GM21367 (cell line): Measurements from ENCODE around the gene SSTR3.
A peak's percentile ranks its signal among the peaks of the same experiment; 100 is the strongest.

ENCODE experiments used
- ATAC-seq: cut with Tn5 transposase; IDR thresholded peaks from one replicate; pipeline ENCODE4 v1.9.1; 2021; ENCODE audit not compliant: unreplicated experiment

The SSTR3 gene

DNA sequence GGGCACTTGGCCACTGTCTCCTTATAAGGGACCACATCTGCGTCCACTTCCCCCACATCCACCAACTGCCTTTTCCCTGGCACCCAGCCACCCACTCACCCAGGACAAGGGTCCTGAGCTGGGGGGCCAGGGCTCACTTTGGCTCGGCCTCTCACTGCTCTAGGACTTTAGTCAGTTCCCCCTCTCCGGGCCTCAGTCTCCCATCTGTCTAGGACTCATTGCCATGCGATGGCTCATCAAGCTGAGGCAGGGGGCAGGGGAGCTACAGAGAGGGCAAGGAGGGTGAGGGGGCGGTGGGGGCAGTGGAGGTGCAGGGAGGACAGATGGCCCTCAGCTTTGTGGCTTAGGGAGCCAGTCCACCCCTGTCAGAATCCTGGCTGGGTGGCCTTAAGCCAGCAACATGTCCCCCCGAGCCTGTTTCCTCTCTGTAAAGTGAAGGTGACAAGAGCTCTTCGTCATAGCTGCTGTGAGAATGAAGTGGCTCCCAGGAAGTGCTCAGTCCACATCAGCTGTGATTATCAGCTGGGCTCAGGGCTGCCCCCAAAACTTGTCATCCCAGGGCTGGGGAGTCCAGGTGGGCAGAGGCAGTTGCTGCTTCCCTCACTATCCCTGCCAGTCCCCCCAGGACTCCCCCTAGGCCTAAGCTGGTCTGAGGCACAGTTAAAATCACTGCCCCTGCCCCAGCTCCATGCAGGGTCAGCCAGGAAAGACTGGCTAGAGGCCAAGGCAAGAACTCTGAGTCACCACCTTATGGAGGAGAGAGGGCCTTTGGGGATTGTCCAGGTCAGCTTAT is 16.9 kb upstream of the SSTR3 start:
- no peak for ATAC-seq

DNA sequence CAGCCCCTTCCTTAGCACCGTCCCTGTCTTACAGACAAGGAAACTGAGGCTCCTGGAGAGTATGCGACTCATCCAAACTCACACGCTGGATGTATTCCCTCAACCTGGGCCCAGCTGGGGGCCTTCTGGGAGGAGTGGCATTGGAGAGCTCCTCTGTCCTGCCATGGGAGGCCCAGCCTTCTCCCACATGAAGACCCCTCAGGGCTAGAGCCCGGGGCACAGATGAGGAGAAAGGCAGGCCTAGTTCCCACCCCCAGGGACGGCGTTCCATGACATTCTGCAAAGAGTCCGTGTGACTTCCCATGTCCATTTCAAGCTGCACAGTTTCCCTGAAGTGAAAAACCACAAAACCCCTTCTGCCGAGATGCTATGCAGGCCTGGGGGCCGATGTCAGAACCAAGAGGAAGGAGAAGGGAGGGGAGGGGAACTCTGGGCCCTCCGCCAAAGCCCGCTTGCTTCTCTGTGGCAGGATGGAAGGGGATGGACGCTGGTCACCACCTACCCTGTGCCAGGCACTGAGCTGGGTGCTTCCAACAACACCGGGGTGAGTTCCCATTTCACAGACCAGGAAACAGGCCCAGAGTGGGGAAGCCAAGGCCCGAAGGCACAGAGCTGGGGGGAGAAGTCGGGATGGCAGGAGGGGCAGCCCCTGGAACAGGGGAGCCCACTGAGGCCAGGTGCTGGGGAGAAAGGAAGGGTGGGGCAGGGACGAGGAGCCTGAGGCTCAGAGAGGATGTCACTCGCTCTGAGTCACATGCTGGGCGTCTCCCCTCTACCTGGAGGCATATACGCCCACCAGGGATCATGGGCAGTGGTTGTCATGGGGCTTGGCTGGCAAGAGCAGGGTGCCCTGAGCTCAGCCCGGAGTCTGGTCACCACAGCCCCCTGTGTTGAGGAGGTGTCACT is 16.1 kb upstream of the SSTR3 start:
- no peak for ATAC-seq

DNA sequence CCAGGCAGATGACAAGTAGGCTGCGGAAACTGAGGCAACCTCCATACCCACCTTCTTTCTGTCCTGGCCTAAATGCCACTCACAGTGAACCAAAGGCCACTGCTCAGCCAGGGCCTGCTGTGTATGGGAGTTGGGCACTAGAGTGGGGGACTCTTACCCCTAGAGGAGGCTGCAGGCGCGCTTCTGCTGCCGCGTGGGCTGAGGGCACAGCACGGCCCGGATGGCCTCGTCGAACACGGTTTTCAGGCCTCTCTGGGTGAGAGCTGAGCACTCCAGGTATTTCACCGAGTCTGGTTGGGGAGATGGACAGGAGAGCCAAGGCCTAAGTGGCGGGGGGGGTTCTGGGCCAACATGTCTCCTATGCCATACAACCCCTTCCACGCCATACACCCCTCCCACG is 14.2 kb upstream of the SSTR3 start:
- no peak for ATAC-seq

DNA sequence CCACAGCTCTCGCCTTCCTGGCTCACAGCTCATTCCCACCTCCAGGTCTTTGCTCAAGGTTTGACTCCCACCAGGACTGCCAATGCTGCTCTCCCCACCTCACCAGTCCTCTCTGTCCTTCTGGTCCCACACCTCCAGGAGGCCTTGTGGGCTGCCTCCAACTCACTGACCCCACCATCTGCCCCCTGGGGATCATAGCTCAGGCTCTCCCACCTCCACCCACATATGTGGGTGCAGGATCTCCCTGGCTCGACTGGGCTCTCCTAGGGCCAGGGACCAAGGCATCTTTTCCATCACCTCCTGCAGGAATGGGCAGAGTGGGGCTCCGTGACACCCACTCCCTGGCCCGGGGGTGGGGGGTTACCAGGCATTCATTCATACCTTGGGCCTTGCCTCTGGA is 13.8 kb upstream of the SSTR3 start:
- ATAC-seq, result no peak

DNA sequence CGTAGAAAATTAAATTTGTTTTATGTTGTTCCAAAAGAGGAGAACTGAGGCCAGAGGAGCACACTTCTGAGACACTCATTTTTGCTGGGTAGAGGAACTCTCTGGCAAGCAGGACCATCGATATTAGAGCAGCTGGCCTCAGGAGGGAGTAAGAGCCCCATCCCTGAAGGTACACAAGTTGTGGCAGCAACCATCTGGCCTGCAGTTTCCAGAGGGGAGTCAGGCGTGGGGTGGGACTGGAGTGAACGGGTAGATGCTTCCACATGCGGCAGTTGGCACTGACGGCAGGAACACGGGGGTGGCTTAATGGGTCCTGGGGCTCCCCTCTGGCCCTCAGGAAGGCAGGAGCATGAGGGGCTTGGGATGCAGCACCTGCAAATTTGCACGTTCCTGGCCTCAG is 13.2 kb upstream of the SSTR3 start:
- ATAC-seq, result no peak

DNA sequence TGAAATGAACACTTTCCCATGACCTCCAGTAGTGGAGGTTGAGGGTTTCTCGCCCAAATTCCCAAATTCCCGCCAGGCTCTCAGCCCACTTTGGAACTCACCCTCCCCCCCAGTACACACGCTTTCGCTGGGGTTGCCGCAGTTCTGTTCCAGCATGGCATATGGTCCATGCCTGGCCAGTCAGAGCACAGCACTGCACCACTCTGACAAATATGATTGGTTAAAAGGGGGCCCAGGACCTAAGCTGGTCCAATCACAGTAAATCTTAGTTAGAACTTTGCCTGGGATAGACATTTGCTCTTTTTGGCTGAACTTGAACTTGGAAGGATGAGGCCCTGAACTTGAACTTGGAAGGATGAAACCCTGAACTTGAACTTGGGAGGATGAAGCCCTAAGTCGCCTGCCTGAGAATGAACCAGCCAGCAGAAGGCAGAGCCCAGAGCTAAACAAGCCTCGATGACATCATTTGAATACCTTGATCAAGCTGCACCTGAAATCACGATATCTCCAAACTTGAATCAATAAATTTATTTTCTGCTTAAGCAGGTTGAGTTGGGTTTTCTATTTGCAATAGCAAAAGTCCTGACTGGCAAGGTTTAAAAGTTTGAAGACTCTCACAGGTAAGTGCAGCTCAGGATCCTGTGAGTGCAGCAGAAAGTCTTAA is 12.6 kb upstream of the SSTR3 start:
- ATAC-seq, result no peak

DNA sequence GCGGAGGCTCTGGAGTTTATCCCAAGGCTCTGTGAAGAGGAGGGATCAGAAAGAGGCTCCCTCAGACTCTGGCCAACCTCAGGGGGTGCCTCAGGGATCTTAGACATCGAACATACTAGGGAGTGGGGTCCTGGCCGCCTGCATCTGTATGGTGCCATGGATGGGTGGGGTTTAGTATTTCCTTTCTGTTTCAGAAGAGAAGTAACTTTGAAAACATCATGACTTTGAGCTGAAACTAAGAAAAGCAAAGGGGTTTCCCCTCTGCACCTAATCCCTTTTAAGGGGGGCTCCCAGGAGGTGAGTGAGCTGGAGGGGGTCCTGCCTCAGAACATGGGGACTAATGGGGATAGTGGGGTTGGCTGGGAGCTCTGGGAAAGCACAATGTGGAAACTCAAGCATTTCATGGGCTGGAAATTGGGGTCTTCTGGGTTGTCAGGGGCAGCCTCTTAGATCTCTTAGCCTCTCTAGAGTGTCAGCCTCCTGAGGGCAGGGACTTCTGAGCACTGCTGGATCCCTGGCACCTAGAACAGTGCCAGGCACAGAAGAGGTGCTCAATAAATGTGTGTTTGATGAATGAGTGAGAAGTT is 11.8 kb upstream of the SSTR3 start:
- ATAC-seq, result no peak

DNA sequence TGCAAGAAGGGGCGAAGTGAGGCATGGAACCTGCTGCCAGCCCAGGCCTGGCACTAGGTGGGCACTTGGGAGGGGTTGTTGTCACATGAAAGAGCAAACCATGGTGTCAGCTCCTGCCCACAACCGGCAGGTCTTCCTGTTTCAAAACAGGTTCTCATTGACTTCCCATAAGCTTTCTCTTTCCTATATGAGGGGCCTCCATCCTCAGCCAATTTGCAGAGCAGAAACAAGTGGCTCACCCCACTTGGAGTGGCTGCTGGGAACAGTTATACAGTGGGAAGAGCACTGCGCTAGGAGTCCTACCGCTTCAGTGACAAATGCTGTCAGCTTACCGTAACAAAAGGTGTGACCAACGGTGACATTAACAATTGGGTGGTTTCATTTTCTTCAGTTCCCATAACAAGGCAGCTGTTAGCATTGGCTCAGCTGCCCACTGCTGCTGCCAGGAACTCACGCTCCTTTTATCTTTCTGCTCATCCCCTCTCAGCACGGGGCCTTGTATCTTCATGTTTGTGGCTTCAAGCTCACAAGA is 10.2 kb upstream of the SSTR3 start:
- ATAC-seq, result no peak

DNA sequence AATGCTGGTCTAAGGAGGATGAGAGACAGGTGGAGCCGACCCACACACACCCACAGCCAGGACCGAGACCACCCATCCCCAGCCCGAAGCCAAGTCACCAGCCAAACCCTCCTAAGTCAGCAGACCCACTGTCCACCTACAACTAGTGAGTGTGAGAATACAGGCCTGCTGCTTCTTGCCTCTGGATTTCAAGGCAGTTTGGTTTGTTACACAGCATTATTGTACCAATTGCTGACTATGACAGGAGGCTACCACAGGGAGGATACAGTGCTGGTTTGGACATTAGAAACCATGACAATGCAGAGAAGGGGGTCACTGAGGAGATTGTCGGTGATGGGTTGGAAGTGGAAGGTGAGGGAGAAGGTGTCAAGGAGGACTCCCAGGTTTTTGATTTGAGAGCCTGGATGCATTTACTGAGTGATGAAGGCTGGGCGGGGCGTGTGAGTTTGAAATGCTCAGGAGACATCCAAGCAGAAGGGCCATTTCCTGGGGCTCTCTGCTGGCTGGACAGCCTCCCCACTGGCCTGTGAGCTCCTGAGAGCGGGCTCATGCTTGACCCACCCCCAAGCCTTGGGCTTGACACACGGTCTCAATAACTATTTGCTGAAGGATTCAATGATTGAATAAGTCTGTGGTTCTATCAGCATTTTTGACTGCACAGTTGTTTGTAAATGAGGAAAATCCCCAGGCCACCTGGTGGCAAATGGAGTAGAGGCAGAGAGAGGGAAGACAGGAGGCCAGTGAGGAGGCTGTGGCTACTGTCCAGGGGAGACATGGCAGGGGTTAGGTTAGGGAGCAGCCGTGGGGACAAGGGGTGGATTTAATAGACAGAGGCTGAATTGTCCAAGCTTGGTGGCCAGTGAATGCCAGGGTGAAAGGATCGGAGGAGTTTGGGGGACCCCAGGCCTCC is 9.4 kb upstream of the SSTR3 start:
- ATAC-seq, result no peak

DNA sequence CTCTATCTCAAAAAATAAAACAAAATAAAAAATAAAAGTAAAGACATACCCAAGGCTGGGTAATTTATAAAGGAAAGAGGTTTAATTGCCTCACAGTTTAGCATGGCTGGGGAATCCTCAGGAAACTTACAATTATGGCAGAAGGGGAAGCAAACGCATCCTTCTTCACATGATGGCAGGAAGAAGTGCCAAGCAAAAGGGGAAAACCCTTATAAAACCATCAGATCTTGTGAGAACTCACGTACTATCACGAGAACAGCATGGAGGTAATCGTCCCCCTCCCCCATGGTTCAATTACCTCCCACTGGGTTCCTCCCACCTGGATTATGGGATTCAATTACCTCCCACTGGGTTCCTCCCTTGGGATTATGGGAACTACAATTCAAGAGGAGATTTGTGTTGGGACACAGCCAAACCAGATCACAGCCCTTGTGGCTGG is 8.3 kb upstream of the SSTR3 start:
- no peak for ATAC-seq

DNA sequence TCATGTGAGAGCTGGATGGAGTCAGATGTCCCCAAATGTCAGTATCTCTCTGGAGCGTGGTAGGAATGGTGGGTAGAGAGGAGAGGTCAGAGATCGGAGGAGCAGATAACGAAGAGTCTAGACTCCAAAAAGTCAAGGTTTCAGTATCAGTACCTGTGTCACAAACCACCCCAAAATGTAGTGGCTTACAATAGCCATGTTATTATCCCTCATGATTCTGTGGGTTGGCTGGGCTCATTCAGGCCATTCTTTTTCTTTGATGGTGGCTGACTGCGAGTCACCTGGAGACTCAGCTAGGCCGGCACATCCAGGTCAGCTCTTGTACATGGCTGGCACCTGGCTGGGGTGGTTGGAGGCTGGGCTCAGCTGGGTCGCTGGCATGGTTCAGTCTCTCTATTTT is 7.3 kb upstream of the SSTR3 start:
- ATAC-seq, result no peak

DNA sequence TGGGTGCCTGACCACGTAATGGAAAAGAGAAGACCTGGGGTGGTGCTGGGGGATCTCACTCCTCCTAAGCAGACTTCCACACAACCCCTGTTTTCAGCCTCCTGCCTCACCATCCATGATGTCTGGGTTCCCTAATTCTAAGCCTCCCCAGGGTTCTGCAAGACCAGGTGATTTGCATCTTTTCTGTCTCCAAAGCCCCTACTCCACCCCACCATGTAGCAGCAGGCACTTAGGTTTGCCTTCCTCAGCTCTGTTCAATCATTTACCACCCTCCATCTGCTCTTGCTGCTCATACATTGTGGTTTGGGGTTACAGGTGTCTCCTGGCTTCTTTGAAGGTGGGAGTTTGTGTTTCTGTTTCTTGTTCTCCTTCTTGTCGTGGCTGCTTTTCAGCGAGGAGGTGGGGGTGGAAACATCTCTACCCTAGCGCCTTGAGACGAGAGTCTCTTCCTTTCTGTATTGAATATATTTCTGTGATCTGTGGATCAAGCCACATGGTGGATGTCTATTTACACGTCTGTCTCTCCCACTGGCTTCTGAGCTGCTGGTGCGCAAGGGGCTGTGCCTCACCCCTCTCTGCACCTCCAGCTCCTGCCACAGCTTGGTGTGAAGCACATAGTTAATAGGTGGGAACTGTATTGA is 6.6 kb upstream of the SSTR3 start:
- ATAC-seq, result peak; percentile 49

DNA sequence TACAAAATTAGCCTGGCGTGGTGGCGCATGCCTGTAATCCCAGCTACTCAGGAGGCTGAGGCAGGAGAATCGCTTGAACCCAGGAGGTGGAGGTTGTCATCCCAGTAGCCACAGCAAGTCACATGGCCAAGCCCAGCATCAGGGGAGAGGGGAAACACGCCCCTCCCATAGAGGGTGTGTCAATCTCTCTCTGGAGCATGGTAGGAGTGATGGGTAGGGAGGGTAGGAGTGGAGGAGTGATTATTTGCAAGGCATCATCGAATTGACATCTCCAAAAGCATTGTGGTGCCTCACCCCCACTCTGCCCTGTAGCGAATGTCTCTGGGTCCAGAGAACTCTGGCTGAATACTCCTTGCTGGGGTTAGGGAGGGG is 6.1 kb upstream of the SSTR3 start:
- no peak for ATAC-seq

DNA sequence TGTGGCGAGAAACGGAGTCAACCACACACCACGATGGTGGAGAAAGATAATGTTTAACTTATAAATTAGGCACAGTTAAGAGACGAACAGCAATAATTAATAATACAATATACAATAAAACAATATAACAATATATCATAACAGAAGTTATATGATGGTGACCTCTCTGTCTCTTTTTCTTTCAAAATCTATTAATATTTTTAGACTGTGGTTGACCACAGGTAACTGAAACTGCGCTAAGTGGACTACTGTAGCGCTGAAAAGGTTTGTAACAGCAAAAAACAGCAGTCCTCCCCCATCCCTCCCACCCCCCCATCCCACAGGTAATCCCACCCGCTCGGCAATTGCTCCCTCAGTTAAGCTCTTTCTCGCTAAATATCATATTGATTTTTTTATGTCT is 3.6 kb upstream of the SSTR3 start:
- ATAC-seq, result no peak

DNA sequence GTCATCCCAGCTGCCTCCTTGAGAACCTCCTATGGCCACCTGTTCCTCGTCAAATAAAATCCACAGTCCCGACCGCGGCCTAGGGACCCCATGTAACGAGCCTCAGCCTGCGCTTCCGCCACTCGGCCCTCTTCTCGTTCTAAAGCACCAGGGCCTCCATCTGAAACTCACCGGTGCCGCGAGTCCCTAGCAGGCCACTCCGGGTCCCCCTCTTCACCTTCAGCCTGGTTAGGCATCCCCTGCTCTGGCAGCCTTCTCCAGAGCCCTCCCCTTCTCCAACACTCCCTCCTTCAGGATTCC is 2.4 kb upstream of the SSTR3 start:
- ATAC-seq, result no peak

DNA sequence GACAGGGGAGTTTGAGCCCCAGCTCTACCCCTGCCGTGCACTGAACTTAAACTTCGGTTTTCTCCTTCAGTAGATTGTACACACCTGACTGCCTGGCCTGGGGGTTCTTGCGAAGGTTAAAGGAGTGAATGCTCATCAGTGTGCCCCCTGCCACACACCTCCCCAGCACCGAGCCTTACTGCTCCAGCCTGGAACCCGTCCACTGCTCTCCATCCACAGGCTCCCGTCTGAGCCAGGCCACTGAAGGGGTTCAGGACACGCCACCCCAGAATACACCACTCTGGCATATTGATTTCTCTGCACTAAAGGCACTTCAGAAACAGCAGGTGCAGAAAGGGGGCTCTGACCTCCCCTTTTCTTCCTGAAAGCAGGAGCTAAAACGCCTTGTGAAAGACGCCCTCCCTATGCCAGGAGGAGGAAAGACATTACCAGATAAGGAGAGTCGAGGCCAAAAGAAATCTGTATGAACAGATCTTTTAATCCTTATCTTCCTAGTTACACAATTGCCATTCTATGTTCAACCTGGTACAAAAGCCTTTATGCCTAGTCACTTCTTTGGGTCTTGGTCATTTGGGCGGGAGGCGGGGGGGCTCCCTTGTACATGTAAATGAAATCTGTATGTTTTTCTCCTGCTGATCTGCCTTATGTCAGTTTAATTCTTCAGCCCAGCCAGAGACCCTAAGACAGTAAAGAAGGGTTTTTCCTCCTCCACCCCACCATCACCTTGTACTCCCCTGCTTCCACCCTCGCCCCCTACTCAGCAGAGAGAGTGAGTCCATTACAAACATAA is 1.9 kb upstream of the SSTR3 start:
- ATAC-seq, result no peak

DNA sequence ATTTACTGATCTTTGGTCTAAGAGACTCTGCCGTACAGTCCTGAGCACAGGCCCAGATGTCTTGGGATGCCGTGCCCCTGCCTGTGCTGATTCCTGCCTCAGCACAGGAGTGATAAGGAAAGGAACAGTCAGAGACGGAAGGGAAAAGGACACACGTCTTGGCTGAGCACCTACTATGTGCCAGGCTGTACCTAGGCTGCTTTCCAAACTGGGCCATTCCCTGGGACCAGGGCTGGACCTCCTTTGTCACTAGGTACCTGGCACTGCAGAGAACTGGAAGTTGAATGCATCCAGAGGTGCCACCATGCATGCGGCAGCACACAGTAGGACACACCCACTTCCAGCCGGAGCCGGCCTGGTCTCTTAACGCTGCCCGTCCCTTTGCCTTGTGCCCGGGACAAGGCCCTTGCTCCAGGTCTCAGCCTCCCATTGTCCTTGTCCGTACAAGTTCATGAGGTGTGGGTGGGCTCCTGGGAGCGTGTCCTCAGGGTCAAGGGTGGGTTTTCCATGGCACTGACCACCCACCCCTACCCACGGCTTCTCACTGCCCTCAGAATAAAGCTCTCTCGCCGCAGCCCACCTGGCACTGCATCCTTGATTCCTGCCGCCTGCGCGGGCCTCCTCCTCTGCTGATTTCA is 1.1 kb upstream of the SSTR3 start:
- ATAC-seq, result no peak

DNA sequence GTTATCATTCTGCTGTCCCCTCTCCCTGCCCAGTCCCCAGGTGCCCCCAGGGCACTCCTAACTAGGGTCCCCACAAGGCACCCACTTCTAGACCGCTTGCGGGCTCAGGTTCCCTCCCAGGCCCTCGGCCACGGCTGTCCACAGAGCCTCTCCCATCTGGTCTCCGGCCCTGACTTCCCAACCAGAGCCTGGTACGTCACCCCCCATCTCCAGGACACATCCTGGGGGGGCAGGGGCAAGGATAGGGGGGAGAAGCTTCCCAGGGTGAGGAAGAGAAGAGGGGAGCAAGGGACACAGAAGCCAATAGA is 457 bp downstream of the SSTR3 start:
- no peak for ATAC-seq
